Immature natural killer cell (primary cell): ENCODE measurements around the gene ATN1. TPM values are rescaled to one million over a fixed set of nuclear protein-coding genes. Genes with fewer than 3 reads are reported as not detected.

Source experiments
- DNase-seq, 3 donors: peaks; one replicate each; pipeline ENCODE4 v3.0.0; 2022; ENCODE audit warnings: mixed read lengths in 1 of 3
- H3K27ac Mint-ChIP-seq, 6 donors: one replicate each; pipeline ENCODE4 v1.8.0; 2020; ENCODE audit warnings: mixed read lengths in 6 of 6, mild to moderate bottlenecking in 5 of 6, inconsistent platforms in 4 of 6, moderate library complexity in 3 of 6
- H3K27me3 Mint-ChIP-seq, 3 donors: one replicate each; pipeline ENCODE4 v1.8.0; 2020 to 2021; ENCODE audit warnings: low read depth in 3 of 3, mild to moderate bottlenecking in 3 of 3, mixed read lengths in 3 of 3, moderate library complexity in 3 of 3, inconsistent platforms in 1 of 3
- H3K36me3 Mint-ChIP-seq, 3 donors: one replicate each; pipeline ENCODE4 v1.8.0; 2020; ENCODE audit warnings: mixed read lengths in 3 of 3, inconsistent platforms in 2 of 3, mild to moderate bottlenecking in 2 of 3
- H3K4me1 Mint-ChIP-seq, 2 donors: one replicate each; pipeline ENCODE4 v1.8.0; 2020; ENCODE audit warnings: inconsistent platforms in 2 of 2, mild to moderate bottlenecking in 2 of 2, mixed read lengths in 2 of 2, moderate library complexity in 1 of 2
- H3K4me3 Mint-ChIP-seq, 5 donors: one replicate each; pipeline ENCODE4 v1.8.0; 2020; ENCODE audit warnings: mild to moderate bottlenecking in 5 of 5, mixed read lengths in 5 of 5, inconsistent platforms in 3 of 5, moderate library complexity in 3 of 5
- H3K9me3 Mint-ChIP-seq, 6 donors: one replicate each; pipeline ENCODE4 v1.8.0; 2020; ENCODE audit warnings: mild to moderate bottlenecking in 6 of 6, mixed read lengths in 6 of 6, inconsistent platforms in 4 of 6, moderate library complexity in 3 of 6
- polyA plus RNA-seq, 3 donors: library from polyadenylated mRNA; unstranded; fragments of 300-500 nt; fragmentation: Illumina TruSeq; gene quantifications; one replicate each; pipeline ENCODE4 v1.2.3, GENCODE V29; 2021

Gene ATN1
- polyA plus RNA-seq, 3 donors from 2014 or later = 1.0 to 2.1 TPM; not detected in 1

- Mint-ChIP-seq H3K9me3 (no peaks in the 10 kb centered on the region), H3K4me1 (peaks cover 38 to 40% of the 10 kb centered on the region in 2 donors), H3K4me3 (peak overlapping the region in 4 of 5 donors; percentile 7 to 63 (median 26)), H3K27me3 (peaks cover 6 to 11% (median 8%) of the 10 kb centered on the region in 3 donors), H3K27ac (peak overlapping the region in 5 of 6 donors; percentile 51 to 90 (median 82)), H3K36me3 (peaks cover 0 to 8% (median 0%) of the 10 kb centered on the region in 3 donors)
- no peak for DNase-seq
Measured at GRCh38 chr12:6939191-6939540, 11.4 kb downstream of the ATN1 start.

- Mint-ChIP-seq H3K36me3 (no peaks in the 10 kb centered on the region), H3K27me3 (peaks cover 8 to 16% (median 12%) of the 10 kb centered on the region in 3 donors), H3K27ac (no peak overlapping the region), H3K9me3 (no peaks in the 10 kb centered on the region), H3K4me3 (no peak overlapping the region), H3K4me1 (peaks cover 53 to 56% of the 10 kb centered on the region in 2 donors)
- no peak for DNase-seq
Measured at GRCh38 chr12:6941267-6941666, 13.5 kb downstream of the ATN1 start.

GRCh38 chr12:6941782-6942181 is 14.0 kb downstream of the ATN1 start:
- Mint-ChIP-seq H3K27ac (peak overlapping the region in 2 of 6 donors; percentile 96 to 97), H3K4me1 (peaks cover 53 to 56% of the 10 kb centered on the region in 2 donors), H3K27me3 (peaks cover 8 to 17% (median 12%) of the 10 kb centered on the region in 3 donors), H3K36me3 (no peaks in the 10 kb centered on the region), H3K4me3 (no peak overlapping the region), H3K9me3 (no peaks in the 10 kb centered on the region)
- DNase-seq = no peak

- peak overlapping the region; percentile 88 to 100 (median 96) for H3K27ac Mint-ChIP-seq
- peaks cover 56 to 59% of the 10 kb centered on the region in 2 donors for H3K4me1 Mint-ChIP-seq
- peaks cover 8 to 22% (median 12%) of the 10 kb centered on the region in 3 donors for H3K27me3 Mint-ChIP-seq
- H3K9me3 Mint-ChIP-seq = no peaks in the 10 kb centered on the region
- H3K36me3 Mint-ChIP-seq = no peaks in the 10 kb centered on the region
- peak overlapping the region in 3 of 5 donors; percentile 20 to 57 (median 21) for H3K4me3 Mint-ChIP-seq
- DNase-seq = no peak
Measured at GRCh38 chr12:6942331-6942665, 14.5 kb downstream of the ATN1 start.

GRCh38 chr12:6943389-6943721 is 15.6 kb downstream of the ATN1 start:
- H3K27ac Mint-ChIP-seq = peak overlapping the region; percentile 95 to 100 (median 96)
- peaks cover 60 to 64% of the 10 kb centered on the region in 2 donors for H3K4me1 Mint-ChIP-seq
- H3K9me3 Mint-ChIP-seq = no peaks in the 10 kb centered on the region
- H3K4me3 Mint-ChIP-seq = peak overlapping the region; percentile 85 to 98 (median 93)
- H3K36me3 Mint-ChIP-seq = no peaks in the 10 kb centered on the region
- peaks cover 8 to 22% (median 12%) of the 10 kb centered on the region in 3 donors for H3K27me3 Mint-ChIP-seq
- peak in 2 of 3 donors; percentile 89 to 91 for DNase-seq

- H3K9me3 Mint-ChIP-seq = no peaks in the 10 kb centered on the region
- peaks cover 8 to 22% (median 13%) of the 10 kb centered on the region in 3 donors for H3K27me3 Mint-ChIP-seq
- peaks cover 65 to 69% of the 10 kb centered on the region in 2 donors for H3K4me1 Mint-ChIP-seq
- H3K36me3 Mint-ChIP-seq = no peaks in the 10 kb centered on the region
- DNase-seq = peak in 2 of 3 donors; percentile 83 to 89
- peak within 1 kb of the TSS; percentile 95 to 100 (median 96) for H3K27ac Mint-ChIP-seq
- peak within 1 kb of the TSS; percentile 85 to 98 (median 93) for H3K4me3 Mint-ChIP-seq
Measured at GRCh38 chr12:6943722-6944380, 16.1 kb downstream of the ATN1 start, which contains the start of the genes C12orf57 and RNU7-1. Gene C12orf57, plus strand, starts transcription at chr12:6944022. Its CDS starts 100 bp downstream, at chr12:6944122. Gene RNU7-1, plus strand, starts transcription at chr12:6943816.

GRCh38 chr12:6944381-6945186 is 16.8 kb downstream of the ATN1 start:
- peaks cover 70% of the 10 kb centered on the region in 2 donors for H3K4me1 Mint-ChIP-seq
- peak overlapping the region; percentile 95 to 100 (median 96) for H3K27ac Mint-ChIP-seq
- H3K4me3 Mint-ChIP-seq = peak overlapping the region; percentile 85 to 98 (median 93)
- no peaks in the 10 kb centered on the region for H3K9me3 Mint-ChIP-seq
- H3K27me3 Mint-ChIP-seq = peaks cover 8 to 26% (median 15%) of the 10 kb centered on the region in 3 donors
- no peaks in the 10 kb centered on the region for H3K36me3 Mint-ChIP-seq
- DNase-seq = peak; percentile 82 to 85 (median 83)

- peak overlapping the region; percentile 85 to 98 (median 93) for H3K4me3 Mint-ChIP-seq
Measured at GRCh38 chr12:6945613-6946012, 17.9 kb downstream of the ATN1 start.

GRCh38 chr12:6946033-6946919 is 18.5 kb downstream of the ATN1 start:
- DNase-seq = peak; percentile 26 to 47 (median 44)
- Mint-ChIP-seq H3K27me3 (peaks cover 8 to 25% (median 15%) of the 10 kb centered on the region in 3 donors), H3K4me1 (peaks cover 85 to 87% of the 10 kb centered on the region in 2 donors), H3K9me3 (no peaks in the 10 kb centered on the region), H3K36me3 (no peaks in the 10 kb centered on the region), H3K27ac (peak overlapping the region; percentile 46 to 100 (median 92)), H3K4me3 (peak overlapping the region; percentile 77 to 96 (median 85))

More at GRCh38 chr12:6945613-6946012, 17.9 kb downstream of the ATN1 start:
- Mint-ChIP-seq H3K27ac (peak overlapping the region in 5 of 6 donors; percentile 31 to 100 (median 95)), H3K27me3 (peaks cover 8 to 25% (median 15%) of the 10 kb centered on the region in 3 donors), H3K36me3 (no peaks in the 10 kb centered on the region), H3K4me1 (peaks cover 80% of the 10 kb centered on the region in 2 donors), H3K9me3 (no peaks in the 10 kb centered on the region)
- no peak for DNase-seq

GRCh38 chr12:6946920-6947374 is 19.2 kb downstream of the ATN1 start:
- Mint-ChIP-seq H3K9me3 (no peaks in the 10 kb centered on the region), H3K4me3 (peak overlapping the region; percentile 77 to 85 (median 84)), H3K4me1 (peaks cover 86 to 87% of the 10 kb centered on the region in 2 donors), H3K36me3 (no peaks in the 10 kb centered on the region), H3K27me3 (peaks cover 8 to 26% (median 15%) of the 10 kb centered on the region in 3 donors), H3K27ac (peak overlapping the region; percentile 46 to 100 (median 92))
- no peak for DNase-seq

GRCh38 chr12:6947615-6948014 is 19.9 kb downstream of the ATN1 start:
- Mint-ChIP-seq H3K27ac (peak overlapping the region; percentile 79 to 100 (median 92)), H3K36me3 (peaks cover 0 to 3% (median 1%) of the 10 kb centered on the region in 3 donors), H3K4me1 (peaks cover 84 to 89% of the 10 kb centered on the region in 2 donors), H3K27me3 (peaks cover 8 to 29% (median 17%) of the 10 kb centered on the region in 3 donors), H3K4me3 (peak overlapping the region in 4 of 5 donors; percentile 38 to 82 (median 44)), H3K9me3 (no peaks in the 10 kb centered on the region)
- DNase-seq = no peak

GRCh38 chr12:6948873-6949594 is 21.3 kb downstream of the ATN1 start:
- peak overlapping the region; percentile 95 to 100 (median 97) for H3K27ac Mint-ChIP-seq
- peak overlapping the region; percentile 70 to 85 (median 76) for H3K4me3 Mint-ChIP-seq
- peaks cover 86 to 90% of the 10 kb centered on the region in 2 donors for H3K4me1 Mint-ChIP-seq
- H3K9me3 Mint-ChIP-seq = no peaks in the 10 kb centered on the region
- peak; percentile 49 to 62 (median 55) for DNase-seq
- peaks cover 10 to 35% (median 23%) of the 10 kb centered on the region in 3 donors for H3K27me3 Mint-ChIP-seq
- H3K36me3 Mint-ChIP-seq = peaks cover 0 to 7% (median 5%) of the 10 kb centered on the region in 3 donors
